HEK293 (cell line): Measurements from ENCODE around the gene IDI1.
A peak's percentile ranks its signal among the peaks of the same experiment; 100 is the strongest.

Experiments
- CTCF ChIA-PET: fragments of 350-600 bp; formaldehyde crosslinking; extraction: SDS; loops from one replicate; lab custom pipeline; 2021; ENCODE audit warnings: antibody characterized with exemption; lab: Yijun Ruan, JAX
- POLR2A ChIA-PET: fragments of 300-600 bp; formaldehyde crosslinking; extraction: SDS; loops from one replicate; lab custom pipeline; 2020; ENCODE audit warnings: antibody characterized with exemption, inconsistent platforms; lab: Yijun Ruan, JAX
- H3K27ac ChIP-seq: fragments of 200-500 bp; sonication (Bioruptor generic); 2 replicates; pipeline ENCODE4 v1.5.1; 2014; ENCODE audit warnings: low read depth, low read length, control low read depth, inconsistent platforms; ENCODE audit errors: extremely low read depth
- H3K36me3 ChIP-seq, 2 experiments: fragments of 200-500 bp in 1 of 2; sonication (Bioruptor generic) in 1 of 2; 1 replicate in 1 of 2; 2 replicates in 1 of 2; pipeline ENCODE4 v1.5.1; 2014 to 2017; ENCODE audit warnings: inconsistent platforms in 2 of 2, low read length in 2 of 2; ENCODE audit not compliant: control insufficient read depth in 2 of 2, insufficient read depth in 1 of 2
- H3K4me1 ChIP-seq: fragments of 200-500 bp; sonication (Bioruptor generic); 2 replicates; pipeline ENCODE4 v1.5.1; 2014; ENCODE audit warnings: mild to moderate bottlenecking, low read length, inconsistent platforms; ENCODE audit not compliant: control insufficient read depth, insufficient read depth
- H3K4me3 ChIP-seq: 2 replicates; pipeline ENCODE4 v1.5.1; 2011; ENCODE audit warnings: low read depth, mild to moderate bottlenecking, control low read depth, low read length, moderate library complexity
- H3K9me3 ChIP-seq: fragments of 200-500 bp; sonication (Bioruptor generic); 2 replicates; pipeline ENCODE4 v1.5.1; 2014; ENCODE audit warnings: low read depth, low read length, inconsistent platforms; ENCODE audit not compliant: control insufficient read depth, insufficient read depth
- ZNF121 ChIP-seq: fragments of 450-650 bp; formaldehyde crosslinking; IDR thresholded peaks from 2 replicates; pipeline ENCODE4 v1.5.1; 2016; ENCODE audit warnings: missing biosample characterization, missing genetic modification characterization
- ZNF747 ChIP-seq: fragments of 450-650 bp; formaldehyde crosslinking; IDR thresholded peaks from 2 replicates; pipeline ENCODE4 v1.5.1; 2016; ENCODE audit warnings: missing biosample characterization, missing genetic modification characterization

Gene IDI1

GRCh38 chr10:990808-991207 is 58.1 kb downstream of the IDI1 start:
- no peak overlapping the region for H3K4me3 ChIP-seq
- TF ChIP-seq ZNF121 (tag by site-specific recombination) = 0 out of 2 replicates have a peak, but pooled peaks have one; percentile 3
- no peak for TF ChIP-seq ZNF747
- TF ChIP-seq, all 188 proteins: peak for 1
- H3K9me3 ChIP-seq = no peaks in the 10 kb centered on the region
- peaks cover 2% of the 10 kb centered on the region; the same call in 1 of the 2 replicates for H3K4me1 ChIP-seq
- ChIA-PET POLR2A (interaction anchor here (0.7 kb wide), 3 partner anchors 52 to 59 kb away, joined by 3 to 6 read pairs (median 6); no protein-coding TSS in a partner anchor), CTCF (no interaction called here)
- H3K27ac ChIP-seq = no peak overlapping the region
- H3K36me3 ChIP-seq = peaks cover 37 to 45% of the 10 kb centered on the region in 2 experiments
